A673 (cell line): ENCODE results near the gene GRK4. TPM values are rescaled to one million over a fixed set of nuclear protein-coding genes. Genes with fewer than 3 reads are reported as not detected.

ENCODE experiments used
- BruUV-seq: library from RNA; stranded (reverse); fragments of 400-500 nt; replicated peaks from 2 replicates; lab custom pipeline; 2021; lab: Mats Ljungman, UMichigan
- CTCF ChIA-PET: fragments of 300-600 bp; sonication (Branson Sonifier 250); formaldehyde crosslinking; loops from one replicate; lab custom pipeline; 2022; ENCODE audit warnings: antibody characterized with exemption; lab: Charles Lee
- POLR2A ChIA-PET: fragments of 300-600 bp; sonication (Branson Sonifier 250); formaldehyde crosslinking; loops from one replicate; lab custom pipeline; 2022; ENCODE audit warnings: antibody characterized with exemption; ENCODE audit not compliant: low non-redundant PET; lab: Charles Lee
- DNase-seq: peaks from one replicate; pipeline ENCODE4 v3.0.0-alpha.2; 2015; ENCODE audit warnings: low spot score
- H3K27ac ChIP-seq: fragments of 200-600 bp; sonication (generic); 2 replicates; pipeline ENCODE4 v1.5.1; 2016; ENCODE audit warnings: mixed run types, low read depth, mild to moderate bottlenecking, mixed read lengths, antibody characterized with exemption, low read length; ENCODE audit not compliant: poor library complexity, severe bottlenecking
- H3K27me3 ChIP-seq: fragments of 200-600 bp; sonication (generic); replicated peaks from 2 replicates; pipeline ENCODE4 v1.6.1; 2017; ENCODE audit warnings: mixed run types, low read depth, mild to moderate bottlenecking, mixed read lengths, antibody characterized with exemption, low read length; ENCODE audit not compliant: insufficient read depth, poor library complexity
- H3K36me3 ChIP-seq: fragments of 200-600 bp; sonication (generic); 2 replicates; pipeline ENCODE4 v1.6.1; 2016; ENCODE audit warnings: mixed run types, mild to moderate bottlenecking, mixed read lengths, antibody characterized with exemption, low read length; ENCODE audit not compliant: insufficient read depth, poor library complexity, severe bottlenecking
- H3K4me1 ChIP-seq: fragments of 200-600 bp; sonication (generic); 2 replicates; pipeline ENCODE4 v1.6.1; 2017; ENCODE audit warnings: mixed run types, mild to moderate bottlenecking, mixed read lengths, antibody characterized with exemption, low read length; ENCODE audit not compliant: insufficient read depth, poor library complexity, severe bottlenecking
- H3K4me3 ChIP-seq: fragments of 200-600 bp; sonication (generic); 2 replicates; pipeline ENCODE4 v1.5.1; 2016; ENCODE audit warnings: low read depth, mixed run types, mild to moderate bottlenecking, mixed read lengths, low read length; ENCODE audit not compliant: poor library complexity, severe bottlenecking
- H3K9me3 ChIP-seq: fragments of 200-600 bp; sonication (generic); 2 replicates; pipeline ENCODE4 v1.6.1; 2016; ENCODE audit warnings: mixed run types, low read depth, mild to moderate bottlenecking, mixed read lengths, antibody characterized with exemption, low read length; ENCODE audit not compliant: poor library complexity, severe bottlenecking
- CTCF ChIP-seq: fragments of 300-800, 200-600 bp; sonication (generic); conservative IDR thresholded peaks from 2 replicates; pipeline ENCODE4 v1.5.1; 2017; ENCODE audit warnings: low read depth, mild to moderate bottlenecking, antibody characterized with exemption, low read length, moderate library complexity, mixed read lengths
- EZH2 ChIP-seq: fragments of 200-600 bp; sonication (generic); IDR thresholded peaks from 2 replicates; pipeline ENCODE4 v1.6.1; 2017; ENCODE audit warnings: borderline replicate concordance, low read depth, mild to moderate bottlenecking, mixed read lengths, antibody characterized with exemption, low read length; ENCODE audit not compliant: poor library complexity, severe bottlenecking
- intact Hi-C: fragments of 100-400 bp; cut with micrococcal nuclease; formaldehyde crosslinking; loops from one replicate; pipeline ENCODE4 v1.10.0; 2022; ENCODE audit not compliant: unreplicated experiment
- total RNA-seq: library from RNA; stranded (reverse); gene quantifications from 2 replicates; pipeline ENCODE4 v1.2.3, GENCODE V29; 2021

The GRK4 gene
- total RNA-seq, 1 experiment from 2014 or later: 5.9 TPM

- intact Hi-C loops: no loop called here
- ChIA-PET POLR2A (no interaction called here), CTCF (interaction anchor here (0.6 kb wide), 1 partner anchor 157 kb away, joined by 3 read pairs; the partner anchor contains the start of gene SH3BP2)
- H3K36me3 ChIP-seq: peaks cover 89% of the 10 kb centered on the region
- no peaks in the 10 kb centered on the region for H3K27me3 ChIP-seq
- H3K9me3 ChIP-seq: no peaks in the 10 kb centered on the region
- H3K27ac ChIP-seq: no peak overlapping the region
- H3K4me3 ChIP-seq: no peak overlapping the region
- TF ChIP-seq CTCF (no peak), EZH2 (no peak)
- DNase-seq: no peak
- H3K4me1 ChIP-seq: no peaks in the 10 kb centered on the region
- BruUV-seq: no TSS peak
These were observed 13.6 kb upstream of the GRK4 start for GRCh38 chr4:2949782-2950125.

- Histone ChIP-seq H3K4me1 (no peaks in the 10 kb centered on the region), H3K27me3 (no peaks in the 10 kb centered on the region), H3K4me3 (no peak overlapping the region), H3K36me3 (peaks cover 83% of the 10 kb centered on the region), H3K27ac (no peak overlapping the region), H3K9me3 (no peaks in the 10 kb centered on the region)
- TF ChIP-seq EZH2 (no peak), CTCF (no peak)
- DNase-seq: no peak
- BruUV-seq: no TSS peak
- intact Hi-C loops: no loop called here
- CTCF ChIA-PET: no interaction called here
- POLR2A ChIA-PET: no interaction called here
These were observed 13.0 kb upstream of the GRK4 start for GRCh38 chr4:2950221-2950989.

GRCh38 chr4:2953496-2953895 is 9.9 kb upstream of the GRK4 start:
- TF ChIP-seq EZH2 (no peak), CTCF (no peak)
- no peak overlapping the region for H3K27ac ChIP-seq
- no TSS peak for BruUV-seq
- CTCF ChIA-PET: interaction anchor here (0.7 kb wide), 1 partner anchor 9 kb away, joined by 3 read pairs; no protein-coding TSS in a partner anchor
- intact Hi-C loops: no loop called here
- H3K4me1 ChIP-seq: no peaks in the 10 kb centered on the region
- DNase-seq: no peak
- no peak overlapping the region for H3K4me3 ChIP-seq
- peaks cover 80% of the 10 kb centered on the region for H3K36me3 ChIP-seq
- no peaks in the 10 kb centered on the region for H3K9me3 ChIP-seq
- POLR2A ChIA-PET: interaction anchor here (0.6 kb wide), 1 partner anchor 77 kb away, joined by 4 read pairs; no protein-coding TSS in a partner anchor
- no peaks in the 10 kb centered on the region for H3K27me3 ChIP-seq
